HG03159 (cell line): ENCODE data around the gene MRPL42.
A peak's percentile ranks its signal among the peaks of the same experiment; 100 is the strongest.
"Not testable (repeated sequence)": the region's sequence is repeated elsewhere in the genome, so short reads cannot be mapped to it uniquely, and the experiment has no call there.

Experiments used
- ATAC-seq: cut with Tn5 transposase; IDR thresholded peaks from one replicate; pipeline ENCODE4 v1.9.1; 2021; ENCODE audit warnings: mild to moderate bottlenecking, moderate library complexity; ENCODE audit not compliant: unreplicated experiment

MRPL42 gene

GRCh38 chr12:93443576-93443975 is 23.7 kb upstream of the MRPL42 start:
- ATAC-seq: no peak

- ATAC-seq: no peak
Observed at GRCh38 chr12:93447555-93448290, 19.6 kb upstream of the MRPL42 start.

- no peak for ATAC-seq
Observed at GRCh38 chr12:93448796-93449195, 18.5 kb upstream of the MRPL42 start.

- ATAC-seq: peak; percentile 92
Observed at GRCh38 chr12:93449277-93449676, 18.0 kb upstream of the MRPL42 start.

GRCh38 chr12:93451423-93452158 is 15.7 kb upstream of the MRPL42 start:
- no peak for ATAC-seq

GRCh38 chr12:93453633-93454032 is 13.7 kb upstream of the MRPL42 start:
- no peak for ATAC-seq

GRCh38 chr12:93456077-93456476 is 11.2 kb upstream of the MRPL42 start:
- no peak for ATAC-seq

- ATAC-seq: no peak
Observed at GRCh38 chr12:93459097-93459496, 8.2 kb upstream of the MRPL42 start.

- no peak for ATAC-seq
Observed at GRCh38 chr12:93460003-93460402, 7.3 kb upstream of the MRPL42 start.

GRCh38 chr12:93460902-93461301 is 6.4 kb upstream of the MRPL42 start:
- ATAC-seq: no peak

- no peak for ATAC-seq
Observed at GRCh38 chr12:93461503-93461902, 5.8 kb upstream of the MRPL42 start.

- no peak for ATAC-seq
Observed at GRCh38 chr12:93465841-93466240, 1.5 kb upstream of the MRPL42 start.

- ATAC-seq: no peak
Observed at GRCh38 chr12:93466625-93467350, 526 bp upstream of the MRPL42 start.

- ATAC-seq: peak; percentile 32
Observed at GRCh38 chr12:93468008-93468371, 676 bp downstream of the MRPL42 start.

GRCh38 chr12:93469386-93469785 is 2.1 kb downstream of the MRPL42 start:
- no peak for ATAC-seq

- ATAC-seq: no peak
Observed at GRCh38 chr12:93476555-93476954, 9.2 kb downstream of the MRPL42 start.

GRCh38 chr12:93482721-93483120 is 15.4 kb downstream of the MRPL42 start:
- no peak for ATAC-seq

GRCh38 chr12:93483151-93483807 is 16.0 kb downstream of the MRPL42 start:
- ATAC-seq: no peak

GRCh38 chr12:93484315-93484981 is 17.1 kb downstream of the MRPL42 start:
- no peak for ATAC-seq

- not testable (repeated sequence) for ATAC-seq
Observed at GRCh38 chr12:93492808-93493207, 25.5 kb downstream of the MRPL42 start.

GRCh38 chr12:93494096-93494495 is 26.8 kb downstream of the MRPL42 start:
- no peak for ATAC-seq
